ENCODE measurements around the gene SETD1B. TPM values are rescaled to one million over a fixed set of nuclear protein-coding genes. Genes with fewer than 3 reads are reported as not detected.

Gene SETD1B
- total RNA-seq, 4 donors from 2014 or later: 1.3 to 63.6 (median 5.6) TPM

GRCh38 chr12:121825041-121825523, 21.3 kb downstream of the SETD1B start:
- Histone ChIP-seq H3K4me1 (no peaks in the 10 kb centered on the region), H3K27ac (no peak overlapping the region), H3K27me3 (no peaks in the 10 kb centered on the region), H3K36me3 (no peaks in the 10 kb centered on the region), H3K9me3 (no peaks in the 10 kb centered on the region), H3K4me3 (no peak overlapping the region)
- no peak for TF ChIP-seq CTCF (IDR thresholded peaks at IDR 0.05)
- no peak for DNase-seq
- intact Hi-C loops (cut with DNase I; ENCODE audit: low total_unique reads): no loop called here

- H3K4me3 ChIP-seq: no peak overlapping the region
- DNase-seq: no peak
- H3K27ac ChIP-seq: no peak overlapping the region
- H3K27me3 ChIP-seq: no peaks in the 10 kb centered on the region
- H3K4me1 ChIP-seq: no peaks in the 10 kb centered on the region
- intact Hi-C loops (cut with DNase I; ENCODE audit: low total_unique reads): no loop called here
- H3K36me3 ChIP-seq: no peaks in the 10 kb centered on the region
- no peak for TF ChIP-seq POLR2A (IDR thresholded peaks at IDR 0.05)
- no peak for TF ChIP-seq CTCF (IDR thresholded peaks at IDR 0.05)
- no peaks in the 10 kb centered on the region for H3K9me3 ChIP-seq
These were observed 22.7 kb downstream of the SETD1B start for GRCh38 chr12:121826318-121827150.

GRCh38 chr12:121827351-121828099, 23.7 kb downstream of the SETD1B start:
- Histone ChIP-seq H3K27ac (no peak overlapping the region), H3K9me3 (no peaks in the 10 kb centered on the region), H3K36me3 (no peaks in the 10 kb centered on the region), H3K4me3 (no peak overlapping the region), H3K27me3 (no peaks in the 10 kb centered on the region), H3K4me1 (no peaks in the 10 kb centered on the region)
- intact Hi-C loops (cut with DNase I; ENCODE audit: low total_unique reads): no loop called here
- no peak for DNase-seq
- TF ChIP-seq POLR2A (IDR thresholded peaks at IDR 0.05) (no peak), CTCF (IDR thresholded peaks at IDR 0.05) (no peak)

GRCh38 chr12:121828306-121828705, 24.5 kb downstream of the SETD1B start:
- no peaks in the 10 kb centered on the region for H3K36me3 ChIP-seq
- TF ChIP-seq CTCF (IDR thresholded peaks at IDR 0.05) (no peak), POLR2A (IDR thresholded peaks at IDR 0.05) (no peak)
- H3K4me3 ChIP-seq: no peak overlapping the region
- no peak overlapping the region for H3K27ac ChIP-seq
- no peaks in the 10 kb centered on the region for H3K4me1 ChIP-seq
- intact Hi-C loops (cut with DNase I; ENCODE audit: low total_unique reads): no loop called here
- no peaks in the 10 kb centered on the region for H3K27me3 ChIP-seq
- no peaks in the 10 kb centered on the region for H3K9me3 ChIP-seq
- DNase-seq: no peak

GRCh38 chr12:121828826-121829225, 25.0 kb downstream of the SETD1B start:
- TF ChIP-seq POLR2A (IDR thresholded peaks at IDR 0.05) (no peak), CTCF (IDR thresholded peaks at IDR 0.05) (no peak)
- no peak overlapping the region for H3K27ac ChIP-seq
- H3K36me3 ChIP-seq: no peaks in the 10 kb centered on the region
- H3K4me3 ChIP-seq: no peak overlapping the region
- H3K4me1 ChIP-seq: no peaks in the 10 kb centered on the region
- H3K27me3 ChIP-seq: no peaks in the 10 kb centered on the region
- DNase-seq: no peak
- H3K9me3 ChIP-seq: no peaks in the 10 kb centered on the region
- intact Hi-C loops (cut with DNase I; ENCODE audit: low total_unique reads): no loop called here

Measured in uterus (tissue), 4 donors.